ENCODE results near the gene PKP1.
A peak's percentile ranks its signal among the peaks of the same experiment; 100 is the strongest.

Gene PKP1

GRCh38 chr1:201275253-201275666 lies 8.0 kb upstream of the PKP1 start:
- DNase-seq (ENCODE audit: low spot score in 2 of 2) (no peak), ATAC-seq (replicated peaks; ENCODE audit: extremely low read depth, poor library complexity, severe bottlenecking) (no peak)
- H3K27me3 Mint-ChIP-seq: peaks cover 27% of the 10 kb centered on the region
- H3K36me3 Mint-ChIP-seq (ENCODE audit: insufficient read depth): no peaks in the 10 kb centered on the region
- H3K4me1 Mint-ChIP-seq: no peaks in the 10 kb centered on the region
- no peak overlapping the region for H3K4me3 Mint-ChIP-seq
- H3K9me3 Mint-ChIP-seq: no peaks in the 10 kb centered on the region
- H3K27ac Mint-ChIP-seq (ENCODE audit: low read depth): no peak overlapping the region

- Mint-ChIP-seq H3K4me1 (no peaks in the 10 kb centered on the region), H3K36me3 (ENCODE audit: insufficient read depth) (no peaks in the 10 kb centered on the region), H3K4me3 (no peak overlapping the region), H3K27ac (ENCODE audit: low read depth) (no peak overlapping the region), H3K27me3 (peaks cover 41% of the 10 kb centered on the region), H3K9me3 (no peaks in the 10 kb centered on the region)
- DNase-seq (ENCODE audit: low spot score in 2 of 2) (no peak), ATAC-seq (replicated peaks; ENCODE audit: extremely low read depth, poor library complexity, severe bottlenecking) (no peak)
Measured at GRCh38 chr1:201276891-201277290, 6.4 kb upstream of the PKP1 start.

DNA sequence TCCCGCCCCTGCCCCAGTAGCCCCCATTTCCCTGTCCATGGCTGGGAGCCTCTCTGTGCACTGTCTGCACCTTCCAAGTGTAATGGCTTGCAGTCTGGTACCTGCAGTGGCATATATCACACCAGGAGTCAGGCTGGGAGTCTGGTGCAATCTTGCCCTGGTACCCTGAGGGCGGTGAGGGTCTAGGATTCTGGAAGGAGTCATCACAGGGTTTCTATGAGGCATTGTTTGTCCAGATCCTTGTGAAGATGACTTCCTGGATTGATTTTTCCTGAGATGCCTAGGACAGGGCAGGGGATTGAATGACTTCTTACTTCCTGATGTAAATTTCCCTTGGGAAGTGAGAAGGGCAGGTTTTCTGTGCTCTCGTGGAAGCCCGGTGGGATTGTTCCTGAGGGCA lies 5.9 kb upstream of the PKP1 start:
- ATAC-seq (replicated peaks; ENCODE audit: extremely low read depth, poor library complexity, severe bottlenecking) (no peak), DNase-seq (ENCODE audit: low spot score in 2 of 2) (no peak)
- Mint-ChIP-seq H3K27ac (ENCODE audit: low read depth) (no peak overlapping the region), H3K27me3 (peaks cover 47% of the 10 kb centered on the region), H3K4me3 (no peak overlapping the region), H3K36me3 (ENCODE audit: insufficient read depth) (no peaks in the 10 kb centered on the region), H3K4me1 (no peaks in the 10 kb centered on the region), H3K9me3 (no peaks in the 10 kb centered on the region)

DNA sequence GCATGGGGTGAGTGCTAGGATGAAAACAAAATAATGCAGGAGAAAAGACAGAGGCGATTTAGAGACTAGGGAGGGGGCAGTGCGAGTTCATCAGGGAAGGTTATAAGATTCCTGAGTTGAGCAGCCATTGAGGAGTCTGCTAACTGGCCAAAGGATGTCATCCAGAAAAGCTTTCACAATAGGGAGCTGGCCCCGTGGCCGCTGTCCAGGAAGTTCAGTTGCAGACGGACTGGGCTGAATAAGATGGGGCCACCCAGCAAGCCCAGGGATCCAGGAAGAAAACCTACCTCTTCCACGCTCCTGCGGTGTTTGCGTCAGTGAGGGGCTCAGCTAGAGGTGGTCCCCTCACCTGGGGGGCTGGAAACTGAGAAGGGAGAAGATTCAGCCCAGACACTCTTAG lies 4.0 kb upstream of the PKP1 start:
- ATAC-seq (replicated peaks; ENCODE audit: extremely low read depth, poor library complexity, severe bottlenecking): no peak
- no peak overlapping the region for H3K27ac Mint-ChIP-seq (ENCODE audit: low read depth)
- no peak overlapping the region for H3K4me3 Mint-ChIP-seq
- H3K27me3 Mint-ChIP-seq: peaks cover 65% of the 10 kb centered on the region
- H3K9me3 Mint-ChIP-seq: no peaks in the 10 kb centered on the region
- no peak for DNase-seq (ENCODE audit: low spot score in 2 of 2)
- no peaks in the 10 kb centered on the region for H3K36me3 Mint-ChIP-seq (ENCODE audit: insufficient read depth)
- H3K4me1 Mint-ChIP-seq: peaks cover 6% of the 10 kb centered on the region

DNA sequence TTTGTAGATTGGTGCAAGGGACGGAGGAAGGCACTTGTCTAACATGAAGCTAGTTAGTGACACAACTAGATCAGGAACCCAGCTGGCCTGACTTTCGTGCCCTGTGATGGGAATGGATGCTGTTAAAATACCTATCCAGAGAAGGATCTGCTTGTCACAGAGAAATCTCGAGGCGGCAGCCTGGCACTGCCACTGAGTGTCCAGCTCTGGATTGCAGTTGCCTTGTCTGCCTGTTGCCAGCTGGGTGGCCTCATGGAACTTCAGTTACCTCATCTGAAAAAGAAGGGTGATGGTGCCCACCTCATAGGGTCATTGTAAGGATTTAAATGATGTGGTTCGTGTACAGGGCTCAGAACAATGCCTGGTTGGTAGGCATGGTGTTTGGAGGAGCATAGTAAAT lies 2.4 kb upstream of the PKP1 start:
- peaks cover 6% of the 10 kb centered on the region for H3K4me1 Mint-ChIP-seq
- H3K9me3 Mint-ChIP-seq: no peaks in the 10 kb centered on the region
- H3K36me3 Mint-ChIP-seq (ENCODE audit: insufficient read depth): no peaks in the 10 kb centered on the region
- H3K27ac Mint-ChIP-seq (ENCODE audit: low read depth): no peak overlapping the region
- H3K27me3 Mint-ChIP-seq: peaks cover 81% of the 10 kb centered on the region
- H3K4me3 Mint-ChIP-seq: no peak overlapping the region
- ATAC-seq (replicated peaks; ENCODE audit: extremely low read depth, poor library complexity, severe bottlenecking) (no peak), DNase-seq (ENCODE audit: low spot score in 2 of 2) (no peak)

DNA sequence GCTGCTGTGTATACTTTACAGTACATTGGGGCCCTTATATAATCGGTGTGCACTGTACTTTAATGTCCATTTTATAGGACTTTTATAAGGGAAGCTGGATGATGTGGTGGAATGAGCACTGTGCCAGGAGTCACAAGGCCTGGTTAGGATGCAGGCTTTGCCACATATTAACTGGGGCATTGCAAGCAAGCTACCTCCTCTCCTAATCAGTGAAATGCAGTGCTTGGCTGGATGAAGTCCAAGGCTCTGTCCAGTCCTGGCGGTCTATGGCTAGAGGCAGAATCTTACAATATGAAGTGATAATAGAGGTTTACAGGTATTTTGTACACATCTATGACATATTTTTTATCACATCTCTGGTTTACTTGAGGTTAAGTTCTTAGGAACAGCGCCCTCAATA lies 1.7 kb upstream of the PKP1 start:
- Mint-ChIP-seq H3K9me3 (no peaks in the 10 kb centered on the region), H3K4me1 (peaks cover 6% of the 10 kb centered on the region), H3K36me3 (ENCODE audit: insufficient read depth) (no peaks in the 10 kb centered on the region), H3K27me3 (peaks cover 88% of the 10 kb centered on the region), H3K4me3 (no peak overlapping the region), H3K27ac (ENCODE audit: low read depth) (no peak overlapping the region)
- DNase-seq (ENCODE audit: low spot score in 2 of 2) (no peak), ATAC-seq (replicated peaks; ENCODE audit: extremely low read depth, poor library complexity, severe bottlenecking) (no peak)

- Mint-ChIP-seq H3K27me3 (peaks cover 93% of the 10 kb centered on the region), H3K9me3 (no peaks in the 10 kb centered on the region)
Measured at GRCh38 chr1:201282216-201282615, 1.1 kb upstream of the PKP1 start.

DNA sequence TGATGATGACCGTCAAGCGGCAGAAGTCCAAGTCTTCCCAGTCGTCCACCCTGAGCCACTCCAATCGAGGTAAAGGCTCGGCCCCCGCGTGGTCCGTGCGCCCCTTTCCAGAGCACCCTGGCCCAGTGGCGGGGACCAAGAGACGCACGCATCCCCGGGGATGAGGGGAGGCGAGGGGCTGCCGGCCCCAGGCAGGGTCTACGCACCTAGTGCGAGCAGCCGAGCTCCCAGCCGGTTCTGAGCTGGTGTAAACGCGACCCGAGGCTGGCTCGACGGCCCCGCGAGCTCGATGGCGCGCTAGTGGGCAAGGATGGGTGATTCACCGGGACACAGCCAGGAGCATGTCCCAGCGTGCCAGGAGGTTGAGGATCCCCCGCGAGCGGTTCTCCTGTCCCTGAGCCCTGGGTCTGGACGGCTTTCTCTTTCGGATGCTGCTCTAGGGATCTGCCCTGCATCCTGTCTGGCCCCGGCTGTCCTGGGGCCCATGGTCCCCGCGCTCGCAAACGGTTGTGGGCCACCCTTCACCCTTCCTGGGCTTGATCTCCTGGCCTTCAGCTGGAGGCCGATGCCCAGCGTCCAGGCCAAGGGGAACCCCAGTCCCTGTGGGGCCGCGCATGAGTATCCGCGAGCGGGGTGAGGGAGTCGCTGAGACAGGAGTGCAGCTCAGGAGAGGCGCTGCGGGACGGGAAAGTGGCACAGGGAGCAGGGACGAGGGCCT lies 689 bp downstream of the PKP1 start:
- Mint-ChIP-seq H3K27me3 (peaks cover 97% of the 10 kb centered on the region), H3K4me1 (peaks cover 6% of the 10 kb centered on the region), H3K4me3 (peak overlapping the region; percentile 28), H3K9me3 (no peaks in the 10 kb centered on the region), H3K27ac (ENCODE audit: low read depth) (no peak overlapping the region), H3K36me3 (ENCODE audit: insufficient read depth) (no peaks in the 10 kb centered on the region)
- ATAC-seq (replicated peaks; ENCODE audit: extremely low read depth, poor library complexity, severe bottlenecking): no peak
- DNase-seq (ENCODE audit: low spot score in 2 of 2): no peak

More at GRCh38 chr1:201282216-201282615, 1.1 kb upstream of the PKP1 start:
- H3K4me1 Mint-ChIP-seq: peaks cover 6% of the 10 kb centered on the region
- H3K36me3 Mint-ChIP-seq (ENCODE audit: insufficient read depth): no peaks in the 10 kb centered on the region
- H3K27ac Mint-ChIP-seq (ENCODE audit: low read depth): no peak overlapping the region
- ATAC-seq (replicated peaks; ENCODE audit: extremely low read depth, poor library complexity, severe bottlenecking) (no peak), DNase-seq (ENCODE audit: low spot score in 2 of 2) (no peak)
- no peak overlapping the region for H3K4me3 Mint-ChIP-seq

DNA sequence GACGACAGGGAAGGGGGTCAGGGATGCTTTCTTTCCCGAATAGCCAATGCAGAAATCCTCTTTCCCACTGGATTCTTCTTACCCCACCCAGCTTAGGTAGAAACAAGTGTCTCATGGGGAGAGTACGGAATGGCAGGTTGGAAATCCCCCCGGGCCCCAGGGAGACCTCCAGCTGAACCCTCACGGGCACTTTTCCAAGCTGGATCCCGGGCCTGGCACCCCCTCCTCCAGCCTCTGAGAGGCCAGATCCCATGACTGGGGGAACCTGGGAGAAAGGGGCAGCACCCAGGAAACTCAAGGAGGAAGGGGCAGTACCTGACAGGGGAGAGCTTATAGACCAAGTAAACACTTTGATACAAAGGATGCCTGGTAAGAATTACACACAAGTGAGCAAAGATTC lies 1.3 kb downstream of the PKP1 start:
- no peaks in the 10 kb centered on the region for H3K36me3 Mint-ChIP-seq (ENCODE audit: insufficient read depth)
- DNase-seq (ENCODE audit: low spot score in 2 of 2) (no peak), ATAC-seq (replicated peaks; ENCODE audit: extremely low read depth, poor library complexity, severe bottlenecking) (no peak)
- H3K4me1 Mint-ChIP-seq: peaks cover 6% of the 10 kb centered on the region
- no peaks in the 10 kb centered on the region for H3K9me3 Mint-ChIP-seq
- H3K27me3 Mint-ChIP-seq: peaks cover 100% of the 10 kb centered on the region
- no peak overlapping the region for H3K27ac Mint-ChIP-seq (ENCODE audit: low read depth)
- no peak overlapping the region for H3K4me3 Mint-ChIP-seq

- Mint-ChIP-seq H3K27ac (ENCODE audit: low read depth) (no peak overlapping the region), H3K36me3 (ENCODE audit: insufficient read depth) (no peaks in the 10 kb centered on the region), H3K9me3 (no peaks in the 10 kb centered on the region), H3K27me3 (peaks cover 100% of the 10 kb centered on the region), H3K4me3 (no peak overlapping the region), H3K4me1 (peaks cover 6% of the 10 kb centered on the region)
- ATAC-seq (replicated peaks; ENCODE audit: extremely low read depth, poor library complexity, severe bottlenecking): no peak
- DNase-seq (ENCODE audit: low spot score in 2 of 2): no peak
Measured at GRCh38 chr1:201285846-201286245, 2.5 kb downstream of the PKP1 start.

- DNase-seq (ENCODE audit: low spot score in 2 of 2) (no peak), ATAC-seq (replicated peaks; ENCODE audit: extremely low read depth, poor library complexity, severe bottlenecking) (no peak)
- Mint-ChIP-seq H3K4me1 (peaks cover 6% of the 10 kb centered on the region), H3K4me3 (no peak overlapping the region), H3K36me3 (ENCODE audit: insufficient read depth) (no peaks in the 10 kb centered on the region), H3K27me3 (peaks cover 98% of the 10 kb centered on the region), H3K9me3 (no peaks in the 10 kb centered on the region), H3K27ac (ENCODE audit: low read depth) (no peak overlapping the region)
Measured at GRCh38 chr1:201286445-201286844, 3.1 kb downstream of the PKP1 start.

DNA sequence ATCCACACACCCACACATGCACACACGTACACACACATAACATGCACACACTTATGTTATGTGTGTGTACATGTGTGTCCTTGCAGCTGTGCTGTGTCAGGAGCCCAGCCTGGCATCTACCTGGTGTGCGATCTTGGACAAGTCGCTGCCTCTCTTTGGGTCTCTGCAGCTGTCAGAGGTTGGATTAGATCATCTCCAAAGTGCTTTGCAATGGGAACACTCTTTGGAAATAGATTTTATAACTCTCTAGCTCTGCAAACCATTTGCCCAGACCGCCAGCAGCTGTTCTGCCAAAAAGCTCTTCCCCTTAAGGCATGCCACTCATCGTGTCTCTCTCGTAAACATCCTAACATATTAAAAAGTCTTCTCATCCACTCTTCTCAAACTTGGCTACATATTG lies 4.7 kb downstream of the PKP1 start:
- Mint-ChIP-seq H3K9me3 (no peaks in the 10 kb centered on the region), H3K36me3 (ENCODE audit: insufficient read depth) (peaks cover 2% of the 10 kb centered on the region), H3K4me3 (no peak overlapping the region), H3K27ac (ENCODE audit: low read depth) (no peak overlapping the region), H3K27me3 (peaks cover 98% of the 10 kb centered on the region), H3K4me1 (peaks cover 3% of the 10 kb centered on the region)
- no peak for DNase-seq (ENCODE audit: low spot score in 2 of 2)
- ATAC-seq (replicated peaks; ENCODE audit: extremely low read depth, poor library complexity, severe bottlenecking): no peak

DNA sequence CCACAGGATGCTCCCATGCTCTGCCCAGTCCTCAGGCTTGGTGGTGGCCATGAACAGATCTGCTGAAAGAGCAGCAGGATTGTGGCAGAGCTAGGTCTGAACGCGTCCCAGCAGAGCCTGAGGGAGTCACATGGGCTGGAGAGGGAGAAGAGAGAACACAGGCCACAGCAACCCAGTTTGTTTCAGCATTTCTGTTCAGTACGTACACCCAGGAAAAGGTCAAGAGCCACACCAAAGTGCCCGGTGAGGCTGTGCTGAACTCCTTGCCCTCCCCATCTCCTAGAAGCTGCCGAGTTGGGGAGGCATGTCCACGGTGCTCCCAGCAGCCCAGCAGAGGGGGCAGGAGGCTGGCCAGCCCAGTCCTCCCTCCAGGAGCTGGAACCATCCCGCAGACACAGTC lies 5.5 kb downstream of the PKP1 start:
- H3K4me3 Mint-ChIP-seq: no peak overlapping the region
- H3K4me1 Mint-ChIP-seq: no peaks in the 10 kb centered on the region
- no peaks in the 10 kb centered on the region for H3K9me3 Mint-ChIP-seq
- DNase-seq (ENCODE audit: low spot score in 2 of 2) (no peak), ATAC-seq (replicated peaks; ENCODE audit: extremely low read depth, poor library complexity, severe bottlenecking) (no peak)
- peaks cover 2% of the 10 kb centered on the region for H3K36me3 Mint-ChIP-seq (ENCODE audit: insufficient read depth)
- peaks cover 98% of the 10 kb centered on the region for H3K27me3 Mint-ChIP-seq
- no peak overlapping the region for H3K27ac Mint-ChIP-seq (ENCODE audit: low read depth)

All from central memory CD8-positive, alpha-beta T cell (primary cell).